Gastrocnemius medialis (tissue), 4 donors: ENCODE measurements around the gene PIRT. TPM values are rescaled to one million over a fixed set of nuclear protein-coding genes. Genes with fewer than 3 reads are reported as not detected.

Experiments used
- ATAC-seq, 2 donors: fragments of 150-250 bp; one replicate each; pipeline ENCODE4 v1.9.1; 2016
- DNase-seq, 2 donors: peaks; one replicate each; pipeline ENCODE4 v3.0.0-alpha.2; 2019
- H3K27ac ChIP-seq, 4 donors: fragments of 200-600 bp; sonication (generic); 1 replicate in 1 of 4; 2 replicates in 3 of 4; pipeline ENCODE4 v1.5.1; 2016 to 2018; ENCODE audit warnings: mild to moderate bottlenecking in 2 of 4, moderate library complexity in 1 of 4
- H3K27me3 ChIP-seq, 3 donors: fragments of 200-600 bp; sonication (generic) in 2 of 3; 1 replicate in 1 of 3; 2 replicates in 2 of 3; pipeline versions ENCODE4 v1.5.1 to v1.6.0; 2016 to 2019; ENCODE audit warnings: mild to moderate bottlenecking in 1 of 3, moderate library complexity in 1 of 3
- H3K36me3 ChIP-seq, 2 donors: fragments of 200-600 bp; sonication (generic) in 1 of 2; one replicate each; pipeline ENCODE4 v1.5.1; 2017 to 2018
- H3K4me1 ChIP-seq, 2 donors: fragments of 200-600 bp; sonication (generic) in 1 of 2; one replicate each; pipeline ENCODE4 v1.5.1; 2016 to 2017; ENCODE audit warnings: mild to moderate bottlenecking in 2 of 2
- H3K4me3 ChIP-seq, 4 donors: fragments of 200-600 bp; sonication (generic) in 3 of 4; 1 replicate in 1 of 4; 2 replicates in 3 of 4; pipeline ENCODE4 v1.5.1; 2016 to 2019; ENCODE audit warnings: mild to moderate bottlenecking in 2 of 4
- H3K9me3 ChIP-seq, 3 donors: fragments of 200-600 bp; sonication (generic) in 2 of 3; 1 replicate in 1 of 3; 2 replicates in 2 of 3; pipeline ENCODE4 v1.5.1; 2016 to 2019
- CTCF ChIP-seq, 5 experiments: fragments of 450-650 bp in 3 of 5; fragments of 200-600 bp in 2 of 5; sonication (generic) in 2 of 5; IDR thresholded peaks in 4 of 5; conservative IDR thresholded peaks in 1 of 5; 1 replicate in 4 of 5; 2 replicates in 1 of 5; pipeline ENCODE4 v1.5.1; 2016 to 2019; ENCODE audit warnings: antibody characterized with exemption in 5 of 5, mild to moderate bottlenecking in 3 of 5, moderate library complexity in 3 of 5
- POLR2A ChIP-seq, 2 donors: fragments of 450-650 bp; IDR thresholded peaks; one replicate each; pipeline ENCODE4 v1.6.1; 2017; ENCODE audit warnings: antibody characterized with exemption in 2 of 2, mild to moderate bottlenecking in 2 of 2, moderate library complexity in 2 of 2
- in situ Hi-C, 4 donors: fragments of 200-750 bp; cut with MboI; loops; one replicate each; pipeline versions ENCODE4 v1.15.0 to v1.8.0; 2017; ENCODE audit warnings: low sequenced_read_pairs in 4 of 4
- intact Hi-C: fragments of 100-400 bp; cut with DNase I; formaldehyde crosslinking; loops from one replicate; pipeline ENCODE4 v1.15.1; 2023; ENCODE audit warnings: low total_unique reads
- total RNA-seq, 4 donors: library from RNA; depleted of rRNA; stranded (reverse); fragments of >200 nt; gene quantifications; one replicate each; pipeline versions ENCODE4 v1.1.0 to v1.2.3, GENCODE V29; 2016

Gene PIRT
- total RNA-seq, 4 donors from 2014 or later, result not detected

DNA sequence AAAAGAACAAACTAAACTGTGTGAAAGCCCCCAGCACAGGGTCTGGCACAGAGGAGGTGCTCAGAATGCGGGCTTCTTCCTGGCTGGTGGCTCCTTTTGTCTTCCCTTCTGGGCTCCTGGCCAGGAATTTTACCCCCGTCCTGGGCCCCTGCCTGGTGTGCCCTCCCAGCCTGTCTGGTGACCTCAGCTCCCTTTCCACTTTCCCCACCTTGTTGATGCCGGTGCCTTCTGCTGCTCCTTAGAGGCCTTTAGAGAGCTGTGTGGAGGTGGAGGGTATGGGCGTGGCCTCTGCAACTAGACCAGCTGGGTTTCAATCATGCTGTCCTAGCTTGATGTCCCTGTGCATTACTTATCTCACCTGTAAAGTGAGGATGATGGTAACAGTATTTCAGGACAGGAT, 16.8 kb downstream of the PIRT start:
- Histone ChIP-seq H3K27ac (no peak overlapping the region), H3K36me3 (no peaks in the 10 kb centered on the region), H3K4me1 (no peaks in the 10 kb centered on the region), H3K4me3 (no peak overlapping the region), H3K9me3 (no peaks in the 10 kb centered on the region), H3K27me3 (no peaks in the 10 kb centered on the region)
- intact Hi-C loops, result no loop called here
- DNase-seq (no peak), ATAC-seq (no peak)
- in situ Hi-C loops, result no loop called here
- no peak for TF ChIP-seq CTCF (IDR thresholded peaks at IDR 0.05 in 4 of 5, conservative IDR thresholded peaks at IDR 0.05 in 1 of 5)
- TF ChIP-seq POLR2A (IDR thresholded peaks at IDR 0.05), result no peak

DNA sequence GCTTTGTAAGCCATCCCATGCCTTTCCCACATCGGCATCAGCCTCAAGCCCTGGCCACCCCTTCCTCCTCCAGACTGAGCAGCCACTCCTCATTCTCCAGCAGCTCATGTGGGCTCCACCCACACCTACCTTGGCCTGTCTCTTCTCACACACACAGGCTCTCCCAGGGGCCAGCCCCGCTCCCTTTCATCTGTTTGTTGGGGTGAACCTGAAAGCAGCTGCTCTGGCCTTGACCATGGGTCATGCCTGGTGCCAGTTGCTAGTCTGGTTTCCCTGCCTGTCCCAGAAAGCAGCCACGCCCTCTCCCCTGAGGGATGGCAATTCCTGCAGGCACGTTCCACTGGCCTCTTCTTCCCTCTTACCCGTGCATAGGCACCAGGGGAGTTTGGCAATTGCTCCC, 22.6 kb downstream of the PIRT start:
- Histone ChIP-seq H3K4me1 (no peaks in the 10 kb centered on the region), H3K36me3 (no peaks in the 10 kb centered on the region), H3K27ac (no peak overlapping the region), H3K9me3 (no peaks in the 10 kb centered on the region), H3K4me3 (no peak overlapping the region), H3K27me3 (no peaks in the 10 kb centered on the region)
- ATAC-seq (no peak), DNase-seq (no peak)
- intact Hi-C loops, result no loop called here
- TF ChIP-seq POLR2A (IDR thresholded peaks at IDR 0.05) (no peak), CTCF (IDR thresholded peaks at IDR 0.05 in 4 of 5, conservative IDR thresholded peaks at IDR 0.05 in 1 of 5) (no peak)
- in situ Hi-C loops, result no loop called here

- no peak for TF ChIP-seq POLR2A (IDR thresholded peaks at IDR 0.05)
- no peak for TF ChIP-seq CTCF (IDR thresholded peaks at IDR 0.05 in 4 of 5, conservative IDR thresholded peaks at IDR 0.05 in 1 of 5)
- no peak overlapping the region for H3K4me3 ChIP-seq
- no peaks in the 10 kb centered on the region for H3K27me3 ChIP-seq
- H3K27ac ChIP-seq, result no peak overlapping the region
- no peaks in the 10 kb centered on the region for H3K36me3 ChIP-seq
- H3K9me3 ChIP-seq, result no peaks in the 10 kb centered on the region
- no peaks in the 10 kb centered on the region for H3K4me1 ChIP-seq
- no peak for DNase-seq
- intact Hi-C loops (no loop called here), in situ Hi-C loops (no loop called here)
- ATAC-seq, result no peak
Measured at GRCh38 chr17:10814075-10814474, 23.8 kb downstream of the PIRT start.

- H3K27me3 ChIP-seq, result no peaks in the 10 kb centered on the region
- no peak for DNase-seq
Measured at GRCh38 chr17:10812674-10813073, 25.2 kb downstream of the PIRT start.

More at GRCh38 chr17:10812674-10813073, 25.2 kb downstream of the PIRT start:
- Histone ChIP-seq H3K9me3 (no peaks in the 10 kb centered on the region), H3K4me3 (no peak overlapping the region), H3K27ac (no peak overlapping the region), H3K4me1 (no peaks in the 10 kb centered on the region), H3K36me3 (no peaks in the 10 kb centered on the region)
- ATAC-seq, result no peak
- TF ChIP-seq POLR2A (IDR thresholded peaks at IDR 0.05) (no peak), CTCF (IDR thresholded peaks at IDR 0.05 in 4 of 5, conservative IDR thresholded peaks at IDR 0.05 in 1 of 5) (no peak)
- intact Hi-C loops, result no loop called here
- in situ Hi-C loops, result no loop called here
